Measurements from ENCODE around the gene CORO7.

DNA sequence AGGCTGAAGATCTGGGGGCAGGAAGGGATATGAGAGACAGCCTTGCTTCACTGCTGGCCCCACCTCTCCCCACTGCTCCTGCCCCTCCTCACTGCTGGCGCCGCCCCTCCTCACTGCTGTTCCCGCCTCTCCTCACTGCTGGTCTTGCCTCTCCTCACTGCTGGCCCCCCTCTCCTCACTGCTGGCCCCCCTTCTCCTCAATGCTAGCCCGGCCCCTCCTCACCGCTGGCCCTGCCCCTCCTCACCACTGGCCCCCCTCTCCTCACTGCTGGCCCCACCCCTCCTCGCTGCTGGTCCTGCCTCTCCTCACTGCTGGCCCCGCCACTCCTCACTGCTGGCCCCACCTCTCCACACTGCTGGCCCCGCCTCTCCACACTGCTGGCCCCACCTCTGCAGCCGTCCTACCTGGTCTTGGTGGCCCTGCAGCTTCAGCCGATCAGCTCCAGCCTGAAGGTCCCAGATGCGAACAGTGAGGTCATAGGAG lies 55.8 kb downstream of the CORO7 start:
- TF ChIP-seq ZFX (IDR thresholded peaks at IDR 0.05; ENCODE audit: borderline replicate concordance) (no peak), CTCF (IDR thresholded peaks at IDR 0.05) (no peak)
